ENCODE measurements around the gene GIMAP2.

GRCh38 chr7:150721970-150722373, 36.5 kb downstream of the GIMAP2 start:
- no peak for TF ChIP-seq POLR2A (IDR thresholded peaks at IDR 0.05)
- TF ChIP-seq CTCF (IDR thresholded peaks at IDR 0.05), result no peak
- TF ChIP-seq EP300 (IDR thresholded peaks at IDR 0.05), result no peak

Data from sigmoid colon (tissue), 4 donors.